Effector CD8-positive, alpha-beta T cell (primary cell): Measurements from ENCODE around the gene FCHO2.

Experiments
- DNase-seq: peaks from one replicate; lab custom pipeline; 2025; lab: John Stamatoyannopoulos, UW

Gene FCHO2

DNA sequence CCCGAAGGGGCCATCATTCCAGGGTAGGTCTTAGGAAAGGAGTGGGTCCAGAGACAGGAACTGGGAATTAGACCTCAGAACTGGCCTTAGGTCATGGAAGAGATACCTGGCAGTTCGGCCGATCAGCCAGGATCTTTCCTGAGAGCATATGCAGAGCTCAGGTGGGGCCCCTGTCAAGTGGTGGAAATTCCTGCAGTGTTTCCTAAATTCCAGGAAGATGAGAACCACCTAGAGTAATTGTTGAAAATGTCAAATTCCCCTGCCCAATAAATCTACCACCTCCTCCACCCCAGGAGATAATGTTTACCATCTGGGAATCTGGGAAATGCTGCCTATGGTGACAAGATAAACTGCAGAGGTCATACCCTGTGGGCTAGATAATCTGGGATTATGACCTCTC, 179.2 kb downstream of the FCHO2 start:
- no peak for DNase-seq

DNA sequence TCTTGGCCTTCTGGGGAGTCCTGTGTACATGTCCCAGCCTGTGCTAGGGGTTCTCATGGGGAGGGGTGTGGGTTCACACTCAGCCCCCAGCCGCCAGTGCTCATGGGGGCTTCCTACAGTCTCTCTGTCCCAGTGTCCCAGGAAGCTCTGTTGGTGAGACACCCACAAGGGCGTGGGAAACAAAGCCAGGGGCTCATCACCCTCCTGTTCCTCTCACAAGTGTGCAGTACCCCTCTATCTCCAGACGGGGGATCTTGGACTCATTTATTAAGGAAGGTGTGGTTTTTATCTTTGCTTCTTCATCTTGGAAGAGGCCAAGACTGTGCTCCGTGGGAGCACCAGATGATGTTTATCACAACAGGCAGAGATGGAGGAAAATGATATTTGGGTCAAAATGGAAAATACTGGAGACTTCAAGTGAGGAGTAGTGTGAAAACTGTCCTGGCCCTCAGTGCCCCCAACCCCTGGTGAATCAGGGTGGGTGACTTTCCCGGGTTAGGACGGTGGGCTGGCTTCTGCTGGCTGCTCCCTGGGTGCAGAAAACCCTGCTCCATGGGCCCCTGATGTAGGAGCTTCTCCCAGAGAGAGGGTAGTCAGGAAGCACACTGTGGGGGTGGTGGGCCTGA, 179.7 kb downstream of the FCHO2 start:
- no peak for DNase-seq

DNA sequence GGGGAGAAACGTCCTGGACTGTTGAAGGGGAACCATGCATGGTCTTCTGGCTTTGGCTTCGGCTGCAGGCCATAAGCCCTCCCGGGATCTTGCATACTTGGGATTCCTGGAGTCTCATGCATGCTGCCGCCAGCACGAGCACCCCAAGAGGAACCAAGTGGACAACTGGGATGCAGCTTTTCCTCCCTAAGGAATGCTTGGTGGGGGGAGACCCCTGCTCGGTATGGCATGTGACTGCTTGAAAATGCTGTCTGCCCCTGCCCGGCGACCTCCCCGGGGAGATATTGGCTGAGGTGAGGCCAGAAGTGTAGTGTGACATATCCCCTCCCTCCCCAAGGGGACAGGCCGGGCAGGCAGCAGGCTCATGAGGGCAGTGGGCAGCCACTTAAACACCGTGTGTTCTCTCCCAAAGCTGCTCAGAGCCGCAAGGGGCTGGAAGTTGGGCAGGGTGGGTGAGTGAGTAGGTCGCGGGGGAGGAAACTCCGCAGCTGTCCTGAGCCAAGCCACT, 180.3 kb downstream of the FCHO2 start:
- no peak for DNase-seq

DNA sequence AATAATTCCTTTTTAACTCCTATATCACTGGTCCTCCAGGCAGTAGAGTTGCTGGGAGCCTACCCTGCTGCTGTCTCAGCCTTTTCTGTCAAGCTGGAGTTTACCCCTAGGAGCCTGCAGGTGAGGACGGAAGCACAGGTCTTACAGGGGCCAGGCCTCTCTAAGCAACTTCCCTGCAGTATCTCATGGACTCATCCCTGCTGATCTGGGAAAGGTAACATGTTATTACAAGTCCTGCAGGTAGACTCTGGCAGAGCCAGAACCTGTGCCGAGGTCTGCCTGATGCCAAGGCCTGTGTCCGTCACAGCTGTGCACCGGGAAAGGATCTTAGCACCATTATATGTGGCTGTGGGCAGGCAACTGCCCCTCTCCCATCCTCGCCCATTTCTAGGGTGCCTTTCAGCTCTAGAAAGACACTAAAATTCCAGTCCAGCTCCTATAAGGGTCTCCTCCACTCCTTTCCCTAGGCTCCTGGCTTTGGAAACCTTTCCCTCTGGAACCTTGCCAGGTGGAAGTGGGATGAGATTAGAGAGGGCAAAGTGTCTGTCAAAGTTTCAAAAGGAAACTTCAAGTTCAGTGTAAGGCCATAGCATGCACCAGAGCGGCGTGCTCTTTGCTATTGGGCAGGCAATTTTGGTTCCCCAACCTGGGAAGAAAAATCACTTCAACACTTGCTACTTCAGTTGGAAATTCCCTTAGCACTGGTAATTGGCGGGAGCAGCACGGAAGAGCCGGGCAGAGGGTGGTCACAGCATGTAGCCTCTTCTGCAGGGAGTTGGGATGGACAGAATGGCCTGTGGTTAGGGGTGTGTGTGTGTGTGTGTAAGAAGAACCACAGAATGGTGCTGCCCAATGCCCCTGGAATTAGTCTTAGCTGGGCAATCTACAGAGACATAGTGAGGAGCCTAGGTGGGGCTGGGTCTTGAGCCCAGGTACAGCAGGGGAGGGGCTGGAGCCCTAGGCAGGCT, 182.0 kb downstream of the FCHO2 start:
- no peak for DNase-seq

DNA sequence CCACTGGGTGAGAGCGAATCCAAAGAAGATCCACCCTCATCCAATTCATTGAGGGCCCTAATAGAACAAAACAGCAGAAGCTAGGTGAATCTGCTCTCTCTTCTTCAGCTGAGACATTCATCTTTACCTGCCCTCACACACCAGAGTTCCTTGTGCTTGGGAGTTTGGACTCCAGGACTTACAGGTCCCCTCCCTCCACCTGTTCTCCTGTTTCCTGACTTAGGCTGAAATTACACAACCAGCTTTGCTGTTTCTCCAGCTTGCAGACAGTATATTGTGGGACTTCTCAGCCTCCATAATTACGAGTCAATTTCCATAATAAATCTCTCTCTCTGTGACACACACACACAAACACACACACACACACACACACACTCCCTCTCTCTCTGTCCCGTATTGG, 183.6 kb downstream of the FCHO2 start:
- no peak for DNase-seq
